A673 (cell line): ENCODE results near the gene CCDC63. TPM values are rescaled to one million over a fixed set of nuclear protein-coding genes. Genes with fewer than 3 reads are reported as not detected.
"Not testable (repeated sequence)": the region's sequence is repeated elsewhere in the genome, so short reads cannot be mapped to it uniquely, and the experiment has no call there.

Source experiments
- BruUV-seq: library from RNA; stranded (reverse); fragments of 400-500 nt; replicated peaks from 2 replicates; lab custom pipeline; 2021; lab: Mats Ljungman, UMichigan
- CTCF ChIA-PET: fragments of 300-600 bp; sonication (Branson Sonifier 250); formaldehyde crosslinking; loops from one replicate; lab custom pipeline; 2022; ENCODE audit warnings: antibody characterized with exemption; lab: Charles Lee
- POLR2A ChIA-PET: fragments of 300-600 bp; sonication (Branson Sonifier 250); formaldehyde crosslinking; loops from one replicate; lab custom pipeline; 2022; ENCODE audit warnings: antibody characterized with exemption; ENCODE audit not compliant: low non-redundant PET; lab: Charles Lee
- DNase-seq: peaks from one replicate; pipeline ENCODE4 v3.0.0-alpha.2; 2015; ENCODE audit warnings: low spot score
- H3K27ac ChIP-seq: fragments of 200-600 bp; sonication (generic); 2 replicates; pipeline ENCODE4 v1.5.1; 2016; ENCODE audit warnings: mixed run types, low read depth, mild to moderate bottlenecking, mixed read lengths, antibody characterized with exemption, low read length; ENCODE audit not compliant: poor library complexity, severe bottlenecking
- H3K27me3 ChIP-seq: fragments of 200-600 bp; sonication (generic); replicated peaks from 2 replicates; pipeline ENCODE4 v1.6.1; 2017; ENCODE audit warnings: mixed run types, low read depth, mild to moderate bottlenecking, mixed read lengths, antibody characterized with exemption, low read length; ENCODE audit not compliant: insufficient read depth, poor library complexity
- H3K36me3 ChIP-seq: fragments of 200-600 bp; sonication (generic); 2 replicates; pipeline ENCODE4 v1.6.1; 2016; ENCODE audit warnings: mixed run types, mild to moderate bottlenecking, mixed read lengths, antibody characterized with exemption, low read length; ENCODE audit not compliant: insufficient read depth, poor library complexity, severe bottlenecking
- H3K4me1 ChIP-seq: fragments of 200-600 bp; sonication (generic); 2 replicates; pipeline ENCODE4 v1.6.1; 2017; ENCODE audit warnings: mixed run types, mild to moderate bottlenecking, mixed read lengths, antibody characterized with exemption, low read length; ENCODE audit not compliant: insufficient read depth, poor library complexity, severe bottlenecking
- H3K4me3 ChIP-seq: fragments of 200-600 bp; sonication (generic); 2 replicates; pipeline ENCODE4 v1.5.1; 2016; ENCODE audit warnings: low read depth, mixed run types, mild to moderate bottlenecking, mixed read lengths, low read length; ENCODE audit not compliant: poor library complexity, severe bottlenecking
- H3K9me3 ChIP-seq: fragments of 200-600 bp; sonication (generic); 2 replicates; pipeline ENCODE4 v1.6.1; 2016; ENCODE audit warnings: mixed run types, low read depth, mild to moderate bottlenecking, mixed read lengths, antibody characterized with exemption, low read length; ENCODE audit not compliant: poor library complexity, severe bottlenecking
- CTCF ChIP-seq: fragments of 300-800, 200-600 bp; sonication (generic); conservative IDR thresholded peaks from 2 replicates; pipeline ENCODE4 v1.5.1; 2017; ENCODE audit warnings: low read depth, mild to moderate bottlenecking, antibody characterized with exemption, low read length, moderate library complexity, mixed read lengths
- EZH2 ChIP-seq: fragments of 200-600 bp; sonication (generic); IDR thresholded peaks from 2 replicates; pipeline ENCODE4 v1.6.1; 2017; ENCODE audit warnings: borderline replicate concordance, low read depth, mild to moderate bottlenecking, mixed read lengths, antibody characterized with exemption, low read length; ENCODE audit not compliant: poor library complexity, severe bottlenecking
- intact Hi-C: fragments of 100-400 bp; cut with micrococcal nuclease; formaldehyde crosslinking; loops from one replicate; pipeline ENCODE4 v1.10.0; 2022; ENCODE audit not compliant: unreplicated experiment
- total RNA-seq: library from RNA; stranded (reverse); gene quantifications from 2 replicates; pipeline ENCODE4 v1.2.3, GENCODE V29; 2021

CCDC63 gene
- total RNA-seq, 1 experiment from 2014 or later, result 0.24 TPM

GRCh38 chr12:110941391-110941790, 94.6 kb downstream of the CCDC63 start:
- H3K36me3 ChIP-seq, result no peaks in the 10 kb centered on the region
- H3K27ac ChIP-seq, result no peak overlapping the region
- H3K4me1 ChIP-seq, result no peaks in the 10 kb centered on the region
- DNase-seq, result no peak
- CTCF ChIA-PET, result no interaction called here
- H3K27me3 ChIP-seq, result no peaks in the 10 kb centered on the region
- no peak overlapping the region for H3K4me3 ChIP-seq
- no TSS peak for BruUV-seq
- intact Hi-C loops, result no loop called here
- POLR2A ChIA-PET, result no interaction called here
- H3K9me3 ChIP-seq, result peaks cover 4% of the 10 kb centered on the region
- TF ChIP-seq CTCF (no peak), EZH2 (no peak)

GRCh38 chr12:110943373-110943772, 96.6 kb downstream of the CCDC63 start:
- no TSS peak for BruUV-seq
- H3K4me1 ChIP-seq, result no peaks in the 10 kb centered on the region
- peaks cover 4% of the 10 kb centered on the region for H3K9me3 ChIP-seq
- no peaks in the 10 kb centered on the region for H3K36me3 ChIP-seq
- intact Hi-C loops, result no loop called here
- H3K4me3 ChIP-seq, result no peak overlapping the region
- no peak overlapping the region for H3K27ac ChIP-seq
- DNase-seq, result no peak
- TF ChIP-seq EZH2, result no peak
- TF ChIP-seq CTCF, result no peak
- H3K27me3 ChIP-seq, result no peaks in the 10 kb centered on the region
- ChIA-PET CTCF (no interaction called here), POLR2A (no interaction called here)

GRCh38 chr12:110948041-110948440, 101.3 kb downstream of the CCDC63 start:
- CTCF ChIA-PET, result no interaction called here
- Histone ChIP-seq H3K27me3 (no peaks in the 10 kb centered on the region), H3K9me3 (peaks cover 4% of the 10 kb centered on the region), H3K4me3 (no peak overlapping the region), H3K27ac (no peak overlapping the region), H3K4me1 (no peaks in the 10 kb centered on the region), H3K36me3 (no peaks in the 10 kb centered on the region)
- TF ChIP-seq EZH2 (no peak), CTCF (no peak)
- POLR2A ChIA-PET, result no interaction called here
- intact Hi-C loops, result no loop called here
- BruUV-seq, result no TSS peak
- DNase-seq, result no peak

- BruUV-seq, POLR2A ChIA-PET, H3K36me3 ChIP-seq, CTCF ChIA-PET, H3K27ac ChIP-seq, H3K4me3 ChIP-seq, DNase-seq, H3K4me1 ChIP-seq, H3K27me3 ChIP-seq, intact Hi-C loops, H3K9me3 ChIP-seq: not testable (repeated sequence)
Observed at GRCh38 chr12:110950466-110950865, 103.7 kb downstream of the CCDC63 start.

- CTCF ChIA-PET, BruUV-seq, DNase-seq: not testable (repeated sequence)
Observed at GRCh38 chr12:110950867-110951266, 104.1 kb downstream of the CCDC63 start.

More at GRCh38 chr12:110950867-110951266, 104.1 kb downstream of the CCDC63 start:
- H3K4me3 ChIP-seq, H3K4me1 ChIP-seq, H3K9me3 ChIP-seq, H3K27ac ChIP-seq, H3K27me3 ChIP-seq, intact Hi-C loops, POLR2A ChIA-PET, H3K36me3 ChIP-seq: not testable (repeated sequence)
